ENCODE data around the gene KCNMA1.

- TF ChIP-seq, protein P1, sequence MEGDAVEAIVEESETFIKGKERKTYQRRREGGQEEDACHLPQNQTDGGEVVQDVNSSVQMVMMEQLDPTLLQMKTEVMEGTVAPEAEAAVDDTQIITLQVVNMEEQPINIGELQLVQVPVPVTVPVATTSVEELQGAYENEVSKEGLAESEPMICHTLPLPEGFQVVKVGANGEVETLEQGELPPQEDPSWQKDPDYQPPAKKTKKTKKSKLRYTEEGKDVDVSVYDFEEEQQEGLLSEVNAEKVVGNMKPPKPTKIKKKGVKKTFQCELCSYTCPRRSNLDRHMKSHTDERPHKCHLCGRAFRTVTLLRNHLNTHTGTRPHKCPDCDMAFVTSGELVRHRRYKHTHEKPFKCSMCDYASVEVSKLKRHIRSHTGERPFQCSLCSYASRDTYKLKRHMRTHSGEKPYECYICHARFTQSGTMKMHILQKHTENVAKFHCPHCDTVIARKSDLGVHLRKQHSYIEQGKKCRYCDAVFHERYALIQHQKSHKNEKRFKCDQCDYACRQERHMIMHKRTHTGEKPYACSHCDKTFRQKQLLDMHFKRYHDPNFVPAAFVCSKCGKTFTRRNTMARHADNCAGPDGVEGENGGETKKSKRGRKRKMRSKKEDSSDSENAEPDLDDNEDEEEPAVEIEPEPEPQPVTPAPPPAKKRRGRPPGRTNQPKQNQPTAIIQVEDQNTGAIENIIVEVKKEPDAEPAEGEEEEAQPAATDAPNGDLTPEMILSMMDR (IDR thresholded peaks at IDR 0.05): no peak
- TF ChIP-seq POLR2AphosphoS5 (IDR thresholded peaks at IDR 0.05; ENCODE audit: insufficient read depth in 1 of 2, low read depth in 1 of 2) (no peak), POLR2A (IDR thresholded peaks at IDR 0.05) (no peak)
Observed at GRCh38 chr10:77220150-77220549, 417.5 kb downstream of the KCNMA1 start.

Measured in vagina (tissue), 2 donors.